ENCODE data around the gene L1TD1.
"Not testable (repeated sequence)": the region's sequence is repeated elsewhere in the genome, so short reads cannot be mapped to it uniquely, and the experiment has no call there.

- TF ChIP-seq SUZ12 (IDR thresholded peaks at IDR 0.05; ENCODE audit: extremely low read depth, insufficient read depth, insufficient read length); ZNF274 (IDR thresholded peaks at IDR 0.05; ENCODE audit: low read depth, low read length): not testable (repeated sequence)
Observed at GRCh38 chr1:62183164-62184020, 11.3 kb upstream of the L1TD1 start.
